DOHH2 (cell line): Measurements from ENCODE around the gene PPP1R1B.

Source experiments
- H3F3A ChIP-seq: fragments of 200-600 bp; sonication (generic), shearing (Covaris generic); 2 replicates; pipeline ENCODE4 v1.6.0; 2016; ENCODE audit warnings: antibody characterized with exemption, mild to moderate bottlenecking; ENCODE audit not compliant: control insufficient read depth, insufficient read depth
- H3K27ac ChIP-seq: fragments of 200-600 bp; sonication (generic); 2 replicates; pipeline ENCODE4 v1.5.1; 2014; ENCODE audit warnings: low read depth, mild to moderate bottlenecking, low read length, moderate library complexity
- H3K27me3 ChIP-seq: fragments of 200-600 bp; sonication (generic); 2 replicates; pipeline ENCODE4 v1.6.1; 2014; ENCODE audit warnings: mild to moderate bottlenecking, low read length, mixed read lengths; ENCODE audit not compliant: control insufficient read depth
- H3K36me3 ChIP-seq: fragments of 200-600 bp; sonication (generic); 2 replicates; pipeline ENCODE4 v1.6.1; 2014; ENCODE audit warnings: mild to moderate bottlenecking, low read length, moderate library complexity, mixed read lengths; ENCODE audit not compliant: control insufficient read depth
- H3K4me1 ChIP-seq: fragments of 200-600 bp; sonication (generic); 2 replicates; pipeline ENCODE4 v1.6.1; 2014; ENCODE audit warnings: mild to moderate bottlenecking, low read length, mixed read lengths; ENCODE audit not compliant: control insufficient read depth
- H3K4me2 ChIP-seq: fragments of 200-600 bp; sonication (generic); 2 replicates; pipeline ENCODE4 v1.6.0; 2014; ENCODE audit warnings: mild to moderate bottlenecking, low read length, moderate library complexity
- H3K4me3 ChIP-seq: fragments of 200-600 bp; sonication (generic); 2 replicates; pipeline ENCODE4 v1.5.1; 2014; ENCODE audit warnings: mild to moderate bottlenecking, low read length, mixed read lengths
- H3K79me2 ChIP-seq: fragments of 200-600 bp; sonication (generic); 2 replicates; pipeline ENCODE4 v1.6.1; 2014; ENCODE audit warnings: mild to moderate bottlenecking, low read length, mixed read lengths; ENCODE audit not compliant: control insufficient read depth
- H3K9me2 ChIP-seq: fragments of 200-600 bp; sonication (generic); replicated peaks from 2 replicates; pipeline ENCODE4 v1.6.1; 2014; ENCODE audit warnings: mild to moderate bottlenecking, low read length, mixed read lengths; ENCODE audit not compliant: control insufficient read depth
- H3K9me3 ChIP-seq: fragments of 200-600 bp; sonication (generic); 2 replicates; pipeline ENCODE4 v1.6.1; 2014; ENCODE audit warnings: antibody characterized with exemption, low read length, mixed read lengths; ENCODE audit not compliant: control insufficient read depth, insufficient read depth
- H4K20me1 ChIP-seq: fragments of 200-600 bp; sonication (generic); 2 replicates; pipeline ENCODE4 v1.6.0; 2014; ENCODE audit warnings: low read depth, mild to moderate bottlenecking, antibody characterized with exemption, low read length, moderate library complexity; ENCODE audit not compliant: control insufficient read depth, insufficient read depth
- EZH2phosphoT487 ChIP-seq: fragments of 200-600 bp; sonication (generic); IDR thresholded peaks from 2 replicates; pipeline ENCODE4 v1.6.1; 2017; ENCODE audit warnings: borderline replicate concordance, mild to moderate bottlenecking, antibody characterized with exemption, low read length, moderate library complexity, mixed read lengths
- TF ChIP-seq, protein P1 (sequence below): fragments of 200-600 bp; sonication (generic); IDR thresholded peaks from one replicate; pipeline ENCODE4 v1.5.1; 2014; ENCODE audit warnings: antibody characterized with exemption, mild to moderate bottlenecking, low read depth, low read length; ENCODE audit not compliant: poor library complexity, severe bottlenecking

PPP1R1B gene

DNA sequence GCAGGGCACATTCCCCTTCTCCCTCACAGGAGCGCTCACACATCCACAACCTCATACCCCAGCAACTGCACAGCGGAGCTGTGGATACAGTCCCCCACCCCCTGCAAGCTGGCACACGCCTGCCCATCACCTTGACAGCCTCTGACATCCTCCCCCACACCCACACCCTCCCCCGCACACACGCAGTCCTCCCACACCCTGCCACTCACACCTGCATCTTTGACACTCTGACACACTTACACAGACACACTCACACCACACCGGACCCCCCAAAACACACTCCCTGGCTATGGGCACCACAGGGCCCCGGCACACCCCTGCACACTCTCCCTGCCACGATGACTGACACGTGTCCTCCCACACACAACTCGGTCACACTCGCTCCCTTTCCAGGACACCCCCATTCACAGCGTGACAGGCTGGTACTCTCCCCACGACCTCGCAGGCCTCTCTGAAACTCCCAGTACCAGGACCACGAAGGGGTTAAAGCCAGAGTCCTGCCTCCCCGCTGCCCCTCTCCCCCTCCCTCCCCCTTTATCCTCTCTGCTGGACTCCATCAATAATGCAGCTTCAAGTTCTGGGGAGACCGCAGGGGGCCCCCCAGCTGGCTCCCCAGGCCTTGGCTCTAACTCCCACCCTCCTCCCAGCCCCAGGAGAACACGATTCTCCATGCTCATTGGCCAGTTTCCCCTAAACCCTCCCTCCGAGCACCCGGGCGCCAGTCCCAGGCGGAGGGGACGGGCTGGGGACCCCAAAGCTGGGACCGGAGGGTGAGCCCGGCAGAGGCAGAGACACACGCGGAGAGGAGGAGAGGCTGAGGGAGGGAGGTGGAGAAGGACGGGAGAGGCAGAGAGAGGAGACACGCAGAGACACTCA lies at the start of gene PPP1R1B:
Gene PPP1R1B, plus strand, starts transcription at position 782 of the 876 bp plus-strand sequence. CDS start 441 bp downstream, outside the sequence.
- H3K4me1 ChIP-seq = peaks cover 21% of the 10 kb centered on the region
- TF ChIP-seq, protein P1, sequence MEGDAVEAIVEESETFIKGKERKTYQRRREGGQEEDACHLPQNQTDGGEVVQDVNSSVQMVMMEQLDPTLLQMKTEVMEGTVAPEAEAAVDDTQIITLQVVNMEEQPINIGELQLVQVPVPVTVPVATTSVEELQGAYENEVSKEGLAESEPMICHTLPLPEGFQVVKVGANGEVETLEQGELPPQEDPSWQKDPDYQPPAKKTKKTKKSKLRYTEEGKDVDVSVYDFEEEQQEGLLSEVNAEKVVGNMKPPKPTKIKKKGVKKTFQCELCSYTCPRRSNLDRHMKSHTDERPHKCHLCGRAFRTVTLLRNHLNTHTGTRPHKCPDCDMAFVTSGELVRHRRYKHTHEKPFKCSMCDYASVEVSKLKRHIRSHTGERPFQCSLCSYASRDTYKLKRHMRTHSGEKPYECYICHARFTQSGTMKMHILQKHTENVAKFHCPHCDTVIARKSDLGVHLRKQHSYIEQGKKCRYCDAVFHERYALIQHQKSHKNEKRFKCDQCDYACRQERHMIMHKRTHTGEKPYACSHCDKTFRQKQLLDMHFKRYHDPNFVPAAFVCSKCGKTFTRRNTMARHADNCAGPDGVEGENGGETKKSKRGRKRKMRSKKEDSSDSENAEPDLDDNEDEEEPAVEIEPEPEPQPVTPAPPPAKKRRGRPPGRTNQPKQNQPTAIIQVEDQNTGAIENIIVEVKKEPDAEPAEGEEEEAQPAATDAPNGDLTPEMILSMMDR = no peak
- TF ChIP-seq EZH2phosphoT487 = no peak
- H3K79me2 ChIP-seq = no peaks in the 10 kb centered on the region
- no peak within 1 kb of the TSS for H3K4me3 ChIP-seq
- H3K27ac ChIP-seq = no peak within 1 kb of the TSS
- peaks cover 19% of the 10 kb centered on the region for H3K27me3 ChIP-seq
- H3K9me3 ChIP-seq = no peaks in the 10 kb centered on the region
- no peaks in the 10 kb centered on the region for H3K36me3 ChIP-seq
- H4K20me1 ChIP-seq = no peaks in the 10 kb centered on the region
- H3K9me2 ChIP-seq = no peaks in the 10 kb centered on the region
- H3F3A ChIP-seq = no peaks in the 10 kb centered on the region
- H3K4me2 ChIP-seq = no peak within 1 kb of the TSS

DNA sequence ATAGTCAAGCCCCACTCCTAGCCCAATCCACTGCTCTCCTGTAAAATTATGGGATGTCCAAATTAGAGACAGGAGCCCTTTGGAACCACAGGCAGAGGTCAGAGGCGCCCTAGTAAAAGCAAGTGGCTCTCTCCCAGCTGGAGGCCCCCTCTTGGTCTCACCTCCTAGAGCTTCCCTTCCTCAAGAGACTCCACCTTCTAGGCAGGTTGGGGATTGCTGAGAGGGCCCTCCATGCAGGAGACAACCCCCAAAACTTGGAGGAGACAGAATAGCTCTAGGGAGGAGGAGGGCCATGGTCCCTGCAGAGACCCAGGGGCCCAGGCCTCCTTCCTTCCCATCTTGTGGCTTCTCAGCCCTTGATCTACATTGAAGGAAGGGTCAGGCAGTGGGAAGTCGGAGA lies 48.5 kb upstream of the PPP1R1B start:
- H3K27ac ChIP-seq = no peak overlapping the region
- peaks cover 5% of the 10 kb centered on the region for H3K4me1 ChIP-seq
- no peak overlapping the region for H3K4me2 ChIP-seq
- no peak for TF ChIP-seq EZH2phosphoT487
- TF ChIP-seq, protein P1 = no peak
- H3K27me3 ChIP-seq = peaks cover 39% of the 10 kb centered on the region
- H3F3A ChIP-seq = no peaks in the 10 kb centered on the region
- H3K79me2 ChIP-seq = no peaks in the 10 kb centered on the region
- H3K36me3 ChIP-seq = no peaks in the 10 kb centered on the region
- no peak overlapping the region for H3K4me3 ChIP-seq
- H4K20me1 ChIP-seq = no peaks in the 10 kb centered on the region
- no peaks in the 10 kb centered on the region for H3K9me3 ChIP-seq
- H3K9me2 ChIP-seq = no peaks in the 10 kb centered on the region

DNA sequence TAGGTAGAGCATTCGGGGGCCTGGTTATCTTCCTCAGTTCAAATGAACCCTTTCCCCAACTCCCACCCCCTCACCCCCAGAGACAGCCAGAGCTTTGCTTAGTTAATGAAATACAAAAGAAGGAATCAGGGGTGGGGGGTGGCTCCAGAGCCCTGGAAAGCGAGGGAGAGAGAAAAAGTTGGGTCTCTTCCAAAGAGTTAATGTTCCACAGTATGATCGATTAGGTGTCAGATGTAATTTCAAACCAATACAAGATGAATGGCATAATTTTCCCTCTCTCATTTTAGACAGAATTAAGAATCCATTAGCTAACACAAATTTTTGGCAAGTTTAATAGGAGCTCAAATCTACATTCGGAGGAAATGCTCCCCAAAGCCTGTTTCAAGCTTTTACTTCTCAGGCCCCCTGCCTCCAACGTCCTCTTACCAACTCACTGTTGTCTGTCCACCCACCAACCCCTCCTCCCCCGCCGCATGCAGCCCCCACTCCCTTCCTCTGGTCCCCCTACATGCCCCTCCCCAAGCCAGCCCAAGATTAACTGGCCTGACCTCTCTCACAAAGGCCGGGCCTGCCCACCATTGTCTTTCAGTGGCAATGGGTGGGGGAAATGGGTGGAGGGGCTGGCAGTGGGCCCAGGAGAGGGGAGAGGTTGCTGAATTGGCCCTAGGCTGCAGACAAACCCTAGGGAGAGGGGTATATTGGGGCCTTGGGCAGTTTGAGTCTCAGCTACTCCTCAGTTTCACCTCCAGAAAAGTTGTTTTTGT lies 47.3 kb upstream of the PPP1R1B start:
- H3K27me3 ChIP-seq = peaks cover 32% of the 10 kb centered on the region
- H3K27ac ChIP-seq = no peak overlapping the region
- no peaks in the 10 kb centered on the region for H3K9me3 ChIP-seq
- H4K20me1 ChIP-seq = no peaks in the 10 kb centered on the region
- H3K79me2 ChIP-seq = no peaks in the 10 kb centered on the region
- no peak overlapping the region for H3K4me3 ChIP-seq
- H3K36me3 ChIP-seq = no peaks in the 10 kb centered on the region
- H3K4me2 ChIP-seq = no peak overlapping the region
- H3K4me1 ChIP-seq = no peaks in the 10 kb centered on the region
- no peaks in the 10 kb centered on the region for H3K9me2 ChIP-seq
- H3F3A ChIP-seq = no peaks in the 10 kb centered on the region
- TF ChIP-seq, protein P1 = no peak
- no peak for TF ChIP-seq EZH2phosphoT487
